HG02884 (cell line): ENCODE data around the gene MOV10L1.
"Not testable (repeated sequence)": the region's sequence is repeated elsewhere in the genome, so short reads cannot be mapped to it uniquely, and the experiment has no call there.

Experiments used
- ATAC-seq: cut with Tn5 transposase; IDR thresholded peaks from one replicate; pipeline ENCODE4 v1.9.1; 2021; ENCODE audit warnings: mild to moderate bottlenecking, moderate library complexity; ENCODE audit not compliant: unreplicated experiment

MOV10L1 gene

DNA sequence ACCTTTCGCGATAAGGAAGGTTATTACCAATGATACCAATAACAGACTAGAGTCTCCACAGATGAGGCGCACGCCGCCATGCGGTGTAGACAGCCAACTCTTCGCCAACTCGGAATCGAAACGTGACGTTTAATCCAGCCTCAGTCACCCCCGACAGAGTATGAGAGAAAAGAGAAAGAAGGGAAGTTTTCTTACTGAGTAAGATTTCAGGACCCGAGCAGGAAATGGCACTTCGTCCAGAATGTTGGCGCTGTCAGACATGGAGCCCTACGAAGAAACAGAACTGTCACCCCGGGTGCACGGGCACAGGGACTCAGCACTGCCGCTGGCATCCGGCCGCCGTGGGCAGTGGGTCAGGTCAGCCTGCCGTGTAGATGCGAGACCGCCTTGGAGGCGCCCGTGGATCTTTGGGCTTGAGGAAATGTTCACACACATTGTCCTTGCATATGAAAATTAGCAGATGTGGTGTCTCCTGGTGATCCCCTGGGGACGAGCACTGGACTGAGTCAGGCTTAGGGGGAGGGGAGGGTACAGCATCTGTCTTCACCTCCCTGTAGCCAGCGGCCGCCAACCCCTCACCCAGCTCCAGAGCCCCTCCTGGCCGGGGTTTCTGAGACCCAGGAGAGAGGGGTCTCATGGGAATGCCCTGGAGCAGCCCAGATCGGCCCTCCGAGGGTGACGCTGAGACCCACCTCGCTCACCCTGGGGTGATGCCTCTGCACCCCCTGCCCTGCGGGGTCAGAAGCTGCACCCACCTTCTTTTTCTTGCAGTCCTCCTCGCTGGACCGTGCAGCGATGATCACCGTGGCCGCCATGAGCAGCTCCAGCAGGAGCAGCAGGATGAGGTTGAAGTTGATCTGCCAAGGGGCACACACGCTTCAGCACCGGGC lies 12.9 kb upstream of the MOV10L1 start:
- ATAC-seq, result no peak

DNA sequence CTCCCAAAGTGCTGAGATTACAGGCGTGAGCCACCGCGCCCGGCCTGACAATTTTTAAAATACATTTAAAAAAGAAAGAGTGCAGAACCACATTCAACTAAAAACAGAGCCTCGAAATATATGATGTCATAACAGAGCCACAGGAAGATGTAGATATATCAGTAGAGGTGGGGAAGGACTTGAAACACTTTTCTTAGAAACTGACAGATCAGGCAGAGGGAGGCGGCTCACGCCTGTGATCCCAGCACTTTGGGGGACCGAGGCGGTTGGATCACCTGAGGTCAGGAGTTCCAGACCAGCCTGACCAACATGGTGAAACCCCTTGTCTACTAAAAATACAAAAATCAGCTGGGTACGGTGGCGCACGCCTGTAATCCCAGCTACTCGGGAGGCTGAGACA lies 11.6 kb upstream of the MOV10L1 start:
- no peak for ATAC-seq

DNA sequence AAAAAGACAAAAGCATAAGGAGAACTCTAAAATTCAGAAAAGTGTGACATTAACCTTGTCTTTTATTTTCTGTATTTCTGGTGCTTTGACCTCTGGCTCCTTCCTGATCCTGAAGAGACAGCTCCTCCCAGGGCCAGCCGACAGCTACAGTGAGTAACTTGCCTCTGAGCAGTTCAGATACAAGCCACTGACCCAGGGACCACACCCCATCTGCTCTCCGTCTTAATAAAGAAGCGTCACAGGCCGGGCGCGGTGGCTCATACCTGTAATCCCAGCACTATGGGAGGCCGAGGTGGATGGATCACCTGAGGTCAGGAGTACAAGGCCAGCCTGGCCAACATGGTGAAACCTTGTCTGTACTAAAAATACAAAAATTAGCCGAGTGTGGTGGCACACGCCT lies 11.0 kb upstream of the MOV10L1 start:
- no peak for ATAC-seq

DNA sequence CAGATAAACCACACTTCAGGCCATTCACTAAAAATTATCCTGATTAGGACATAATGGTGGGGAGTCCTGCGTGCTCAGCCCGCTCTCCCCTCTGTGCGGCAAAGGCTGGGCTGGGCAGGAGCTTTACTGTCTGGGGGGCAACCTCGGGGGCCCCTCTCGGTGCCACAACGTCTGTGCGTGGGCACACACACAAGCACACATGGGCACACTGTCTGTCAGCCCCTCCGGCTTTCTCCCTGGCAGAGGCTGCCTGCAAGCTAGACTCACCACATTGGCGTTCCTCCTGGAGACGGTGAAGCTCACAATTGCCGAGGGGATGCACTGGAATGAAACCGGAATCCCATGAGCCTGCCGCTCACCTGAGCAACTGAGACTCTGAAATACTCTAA lies 9.7 kb upstream of the MOV10L1 start:
- no peak for ATAC-seq

DNA sequence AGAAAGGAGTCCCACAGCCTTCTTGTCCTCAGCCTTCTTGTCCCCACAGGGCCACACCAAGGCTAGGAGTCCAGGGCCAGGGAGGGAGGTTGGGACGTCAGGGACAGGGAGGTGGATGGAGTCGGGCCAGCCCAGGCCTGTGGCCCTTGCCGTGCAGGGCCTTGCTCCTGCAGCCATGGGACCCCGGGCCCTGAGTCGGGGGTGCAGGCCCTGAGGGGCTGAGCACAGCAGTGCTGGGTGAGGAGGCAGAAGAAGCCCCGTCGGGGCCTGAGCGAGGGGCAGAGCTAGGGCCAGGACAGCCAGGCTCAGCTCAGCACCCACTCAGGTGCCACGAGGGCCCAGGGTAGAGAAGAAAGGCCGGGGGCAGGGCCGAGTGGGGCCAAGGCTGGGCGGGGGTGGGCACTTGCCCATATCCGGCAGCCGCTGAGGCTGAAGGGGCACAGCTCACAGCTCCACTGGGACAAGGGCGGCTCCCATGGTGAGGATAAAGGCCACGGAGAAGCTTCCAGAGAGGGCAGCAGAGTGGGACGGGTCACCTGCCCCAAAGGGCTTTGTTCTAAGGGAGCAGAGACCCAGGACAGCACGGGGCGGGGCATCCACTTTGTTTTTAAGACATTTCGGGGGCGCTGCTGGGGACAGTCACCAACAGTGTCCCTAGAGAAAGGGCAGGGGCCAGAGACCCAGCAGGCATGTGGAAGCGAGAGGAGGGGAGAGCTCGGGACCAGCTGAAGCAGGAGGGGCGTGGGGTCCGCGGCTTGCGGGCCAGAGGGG lies 8.2 kb upstream of the MOV10L1 start:
- no peak for ATAC-seq

DNA sequence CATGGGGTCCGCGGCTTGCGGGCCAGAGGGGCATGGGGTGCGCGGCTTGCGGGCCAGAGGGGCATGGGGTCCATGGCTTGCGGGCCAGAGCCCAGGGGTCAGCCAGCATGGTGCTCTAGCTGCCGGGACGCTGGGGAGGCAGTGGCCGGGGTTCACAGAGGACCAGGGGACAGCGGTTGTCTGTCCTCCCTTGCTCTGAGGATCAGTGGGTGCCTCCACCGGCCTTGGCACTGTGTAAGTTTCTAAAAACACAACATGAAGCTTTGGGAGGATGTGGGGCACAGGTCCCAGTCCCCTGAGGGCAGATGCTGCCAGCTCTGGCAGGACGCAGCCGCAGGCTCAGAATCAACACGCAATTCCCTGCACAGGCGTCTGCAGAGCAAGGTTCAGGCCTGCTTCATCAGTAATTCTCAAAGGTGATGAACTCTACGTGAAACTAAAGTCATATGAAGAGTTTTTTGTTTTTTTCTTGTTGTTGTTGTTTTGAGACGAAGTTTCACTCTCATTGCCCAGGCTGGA lies 7.5 kb upstream of the MOV10L1 start:
- no peak for ATAC-seq

DNA sequence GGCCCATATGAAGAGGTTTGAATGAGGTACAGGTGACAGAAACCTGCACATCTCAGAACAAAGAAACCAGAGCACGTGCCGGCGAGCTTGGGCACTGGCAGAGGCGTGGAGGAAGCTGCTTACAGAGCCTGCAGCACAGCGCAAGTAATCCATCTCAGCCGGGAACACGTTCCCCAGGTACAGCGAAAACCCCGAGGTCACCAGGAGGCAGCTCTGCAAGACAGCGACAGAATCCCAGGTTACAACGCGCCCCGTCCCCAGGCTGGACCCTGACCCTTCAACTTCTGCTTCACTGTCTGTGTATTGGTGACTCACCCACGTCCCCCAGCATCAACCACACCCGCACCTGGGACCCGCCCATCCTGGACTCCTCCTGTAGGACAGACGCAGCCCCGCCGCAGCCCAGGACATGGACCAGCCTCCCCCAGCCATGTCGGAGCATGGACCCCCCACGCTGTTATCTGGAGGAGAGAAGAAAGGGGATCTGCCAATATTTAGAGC lies 6.8 kb upstream of the MOV10L1 start:
- ATAC-seq, result no peak

DNA sequence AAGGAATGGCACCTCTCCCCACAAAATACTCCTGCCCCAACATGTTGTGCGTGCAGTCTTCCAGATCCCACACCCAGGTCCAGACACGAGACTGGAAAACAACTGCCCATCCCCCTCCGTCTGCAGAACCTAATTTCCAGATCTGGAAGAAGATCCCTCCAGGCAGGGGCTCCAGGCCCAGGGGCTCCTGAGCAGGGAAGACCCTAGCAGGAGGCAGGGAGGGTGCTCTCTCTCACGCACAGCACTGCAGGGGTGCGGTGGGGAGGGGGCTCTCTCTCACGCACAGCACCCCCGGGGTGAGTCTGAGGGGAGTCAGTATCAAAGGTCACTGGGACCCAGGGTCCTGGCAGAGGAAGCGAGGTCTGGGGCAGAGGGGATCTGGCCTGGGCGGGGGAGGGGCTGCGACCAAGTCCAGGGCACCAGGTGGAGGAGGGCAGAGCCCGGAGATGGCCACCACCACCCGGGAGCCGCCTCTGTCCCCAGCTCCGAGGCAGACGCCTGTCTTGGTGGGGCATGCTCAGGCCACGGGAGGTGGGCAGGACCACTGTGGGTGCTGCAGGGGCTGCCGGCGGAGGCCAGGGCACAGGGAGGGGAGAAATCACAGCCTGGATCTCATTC lies 6.2 kb upstream of the MOV10L1 start:
- ATAC-seq, result no peak

DNA sequence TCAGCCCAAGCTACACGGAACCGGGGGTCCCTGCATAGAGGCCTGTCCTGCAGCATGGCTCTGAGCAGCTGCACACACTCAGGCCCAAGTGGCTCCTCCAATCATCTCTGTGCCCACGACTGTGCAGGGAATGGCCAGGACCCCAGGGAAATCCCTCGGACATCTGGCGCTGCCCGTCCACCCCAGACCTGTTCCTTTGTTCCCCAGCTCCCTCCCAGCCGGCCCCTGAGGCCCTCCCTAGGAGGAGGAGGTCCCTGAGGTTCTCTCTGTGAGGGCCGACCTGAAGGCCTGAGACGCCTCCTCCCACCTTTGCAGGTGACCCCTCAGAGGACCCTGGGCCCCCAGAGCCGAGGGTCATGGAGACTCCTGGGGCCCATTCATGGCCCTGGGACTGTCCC lies 5.7 kb upstream of the MOV10L1 start:
- ATAC-seq, result no peak

DNA sequence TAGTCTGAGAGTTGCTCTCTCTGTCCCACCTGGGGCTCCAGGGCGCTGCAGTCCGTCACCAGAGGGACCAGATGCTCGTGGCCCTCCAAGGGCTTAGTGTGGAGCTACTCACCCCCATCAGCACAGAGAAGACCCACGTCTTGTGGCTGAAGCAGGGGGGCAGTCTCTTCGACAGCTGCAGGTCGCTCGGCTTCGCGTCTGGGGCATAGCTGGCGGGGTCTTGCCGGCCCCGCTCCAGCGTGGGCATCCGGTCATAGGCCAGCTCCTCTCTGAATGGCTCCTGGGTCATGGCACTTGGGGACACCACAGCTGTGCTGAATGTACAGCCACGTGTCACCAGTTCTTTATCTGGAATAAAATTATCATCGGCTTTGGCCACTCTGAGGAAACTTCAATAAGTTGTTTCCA lies 5.2 kb upstream of the MOV10L1 start:
- no peak for ATAC-seq

DNA sequence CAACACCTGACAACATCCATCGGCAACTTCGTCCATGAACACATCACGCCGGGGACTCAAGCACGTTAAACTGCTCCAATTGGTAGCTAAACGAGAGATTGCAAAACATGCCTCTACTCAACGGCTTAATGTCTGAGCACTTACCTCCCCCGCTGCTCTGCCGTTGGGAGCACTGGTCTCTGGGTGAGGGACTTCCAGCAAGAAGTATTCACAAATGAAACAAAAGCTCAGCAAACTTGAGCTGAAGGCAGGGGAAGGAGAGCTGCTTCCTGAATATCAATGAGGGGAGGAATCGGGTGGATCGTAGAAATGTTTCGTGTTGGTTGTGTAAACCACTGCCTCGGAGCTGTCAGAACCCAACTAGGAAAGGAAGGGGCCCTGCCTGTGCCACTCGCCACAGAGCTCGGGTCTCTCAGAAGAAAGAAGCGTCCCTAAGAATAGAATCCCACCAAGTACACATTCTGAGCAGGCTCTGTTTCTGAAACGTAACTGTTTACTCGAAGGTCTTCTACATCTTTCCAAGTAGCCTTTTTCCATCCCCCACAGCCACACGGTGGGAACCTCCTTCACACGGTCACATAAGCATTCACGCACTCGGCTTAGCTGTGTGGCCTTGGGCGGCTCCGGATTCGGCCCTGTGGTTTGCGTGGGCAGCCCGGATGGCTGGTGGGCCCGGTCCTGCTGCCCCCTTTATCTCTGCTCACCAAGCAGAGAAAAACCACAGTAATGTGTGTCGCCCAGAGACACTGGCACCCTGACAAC lies 4.4 kb upstream of the MOV10L1 start, which contains the start of gene MLC1:
TSS of gene MLC1 (minus strand) at position 216 of the 762 bp plus-strand sequence. CDS start 524 bp downstream, outside the sequence.
- no peak for ATAC-seq

DNA sequence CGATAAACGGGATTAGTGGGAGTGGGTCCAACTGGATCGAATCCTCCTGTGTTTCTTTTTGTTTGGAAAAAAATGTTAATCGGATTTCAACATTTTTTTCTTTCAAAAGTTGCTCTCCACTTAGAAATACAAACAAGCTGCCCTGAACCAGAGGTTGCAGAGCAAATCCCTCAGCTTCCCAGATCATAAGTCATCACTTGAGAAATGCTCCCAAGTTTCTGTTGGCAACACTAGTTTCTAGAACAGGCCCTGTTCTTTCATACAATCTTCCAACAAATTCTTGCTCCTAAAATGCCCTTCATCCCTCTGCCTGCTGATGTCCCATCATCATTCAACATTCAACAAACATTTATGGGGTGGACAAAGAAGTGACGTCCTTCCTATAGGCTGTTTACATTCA lies 3.3 kb upstream of the MOV10L1 start:
- no peak for ATAC-seq

DNA sequence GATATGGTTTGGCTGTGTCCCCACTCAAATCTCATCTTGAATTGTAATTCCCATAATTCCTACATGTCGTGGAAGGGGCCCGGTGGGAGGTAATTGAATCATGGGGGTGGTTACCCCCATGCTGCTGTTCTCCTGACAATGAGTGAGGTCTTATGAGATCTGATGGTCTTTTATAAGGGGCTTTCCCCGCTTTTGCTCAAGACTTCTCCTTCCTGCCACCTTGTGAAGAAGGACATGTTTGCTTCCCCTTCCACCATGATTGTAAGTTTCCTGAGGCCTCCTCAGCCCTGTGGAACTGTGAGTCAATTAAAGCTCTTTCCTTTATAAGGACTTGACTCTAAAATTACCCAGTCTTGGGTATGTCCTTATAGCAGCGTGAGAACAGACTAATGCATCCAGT lies 2.8 kb upstream of the MOV10L1 start:
- not testable (repeated sequence) for ATAC-seq

DNA sequence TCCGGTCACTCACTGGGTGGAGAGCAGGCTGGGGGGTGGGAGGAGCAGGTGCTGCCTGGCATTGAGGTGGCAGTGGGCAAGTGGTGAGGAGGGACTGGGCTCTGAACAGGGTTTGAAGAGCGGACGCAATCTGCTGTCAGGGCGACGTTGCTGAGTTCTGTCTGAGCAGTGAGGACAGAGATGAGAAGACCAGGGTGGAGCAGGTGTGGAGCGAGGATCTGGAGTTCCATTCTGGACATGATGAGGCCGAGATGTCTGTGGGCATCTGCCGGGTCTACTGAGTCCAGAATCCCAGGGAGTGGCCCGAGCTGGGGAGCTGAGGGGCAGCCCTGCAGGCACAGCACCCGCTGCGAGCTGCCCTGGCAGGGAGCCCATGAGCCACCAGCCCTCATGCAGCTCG lies 2.2 kb upstream of the MOV10L1 start:
- ATAC-seq, result no peak

DNA sequence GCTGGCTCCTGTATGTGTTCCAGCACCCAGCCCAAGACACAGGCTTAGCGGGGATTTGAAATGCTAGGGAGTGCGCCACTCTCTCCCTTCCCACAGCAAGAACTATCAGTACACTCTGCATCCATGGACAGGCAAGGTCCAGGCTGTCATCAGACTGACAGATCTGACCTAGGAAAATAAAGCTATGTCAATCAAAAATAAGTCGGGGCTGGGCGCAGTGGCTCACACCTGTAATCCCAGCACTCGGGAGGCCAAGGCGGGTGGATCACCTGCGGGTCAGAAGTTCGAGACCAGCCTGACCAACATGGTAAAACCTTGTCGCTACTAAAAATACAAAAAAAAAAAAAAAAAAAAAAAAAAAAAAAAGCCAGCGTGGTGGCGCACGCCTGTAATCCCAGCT lies 1.7 kb upstream of the MOV10L1 start:
- ATAC-seq, result no peak

DNA sequence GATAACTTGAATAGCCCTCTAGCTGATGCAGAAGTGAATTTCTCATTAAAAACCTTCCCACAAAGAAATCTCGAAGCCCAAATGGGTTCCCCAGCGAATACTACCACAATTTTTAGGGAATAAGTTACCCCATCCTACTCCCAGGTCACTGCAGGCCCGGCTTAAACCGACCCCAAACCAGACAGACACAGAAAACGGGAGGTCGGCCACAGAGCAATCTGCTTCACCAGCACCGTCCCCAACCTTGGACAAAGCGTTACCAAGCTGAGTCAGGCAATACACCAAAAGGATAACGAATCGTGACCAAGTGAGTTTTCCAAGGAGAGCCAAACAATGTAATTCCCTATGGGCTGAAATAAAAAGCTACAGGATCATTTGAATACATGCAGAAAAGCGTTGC lies 575 bp upstream of the MOV10L1 start:
- ATAC-seq, result no peak

DNA sequence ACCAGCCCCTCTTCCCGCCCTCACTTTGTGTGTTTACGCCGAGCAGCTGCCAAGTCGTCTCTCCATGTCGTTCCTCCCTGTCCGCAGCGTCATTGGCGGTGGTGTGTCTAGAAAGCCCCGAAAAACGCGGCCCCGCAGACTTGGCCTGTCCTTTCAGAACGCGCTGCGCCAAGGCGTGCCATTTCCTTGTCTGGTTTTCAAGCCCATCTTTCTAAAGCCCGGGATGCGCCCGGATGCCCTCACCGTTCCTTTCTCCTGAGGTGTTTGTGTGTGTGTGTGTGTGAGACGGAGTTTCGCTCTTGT lies 557 bp downstream of the MOV10L1 start:
- no peak for ATAC-seq

DNA sequence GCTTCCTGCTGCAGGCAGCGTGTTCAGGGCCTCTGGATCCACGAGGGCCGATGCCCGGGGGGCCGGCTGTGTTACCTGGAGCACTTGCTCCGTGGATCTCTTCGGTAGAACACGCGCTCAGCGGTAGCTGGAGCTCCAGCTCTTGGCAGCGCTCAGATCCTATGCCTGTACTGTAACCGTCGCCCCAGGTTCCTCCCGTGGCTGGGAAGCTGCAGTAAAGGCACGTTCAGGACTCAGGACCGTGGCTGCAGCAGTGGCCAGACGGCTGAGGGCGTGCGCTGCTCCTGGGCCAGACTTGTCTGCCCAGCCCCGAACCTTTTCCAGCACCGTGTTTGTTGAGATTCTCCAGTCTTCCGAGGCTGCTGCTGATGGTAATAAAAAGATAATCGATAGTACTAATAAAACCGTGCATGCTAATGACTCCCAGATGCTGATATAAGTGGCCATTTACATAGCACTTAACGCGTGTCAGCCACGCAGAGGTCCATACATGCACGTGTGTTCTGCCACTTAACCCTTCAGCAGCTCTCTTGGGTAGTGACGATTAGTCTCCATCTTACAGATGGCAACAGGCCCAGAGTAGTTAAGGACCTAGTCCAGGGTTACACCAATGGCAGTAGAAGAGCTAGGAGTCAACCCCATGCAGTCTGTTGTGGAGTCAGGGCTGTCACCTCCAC lies 1.4 kb downstream of the MOV10L1 start:
- no peak for ATAC-seq

DNA sequence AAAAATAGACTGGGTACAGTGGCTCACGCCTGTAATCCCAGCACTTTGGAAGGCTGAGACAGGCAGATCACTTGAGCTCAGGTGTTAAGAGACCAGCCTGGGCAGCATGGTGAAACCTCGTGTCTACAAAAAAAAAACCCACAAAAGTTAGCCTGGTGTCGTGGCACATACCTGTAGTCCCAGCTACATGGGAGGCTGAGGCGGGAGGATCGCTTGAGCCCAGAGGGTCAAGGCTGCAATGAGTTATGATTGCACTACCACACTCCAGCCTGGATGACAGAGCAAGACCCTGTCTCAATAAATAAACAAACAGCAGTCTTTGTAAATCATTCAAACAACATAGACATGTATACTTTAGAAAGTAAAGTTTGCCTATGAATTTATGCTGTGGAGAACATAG lies 2.5 kb downstream of the MOV10L1 start:
- no peak for ATAC-seq

DNA sequence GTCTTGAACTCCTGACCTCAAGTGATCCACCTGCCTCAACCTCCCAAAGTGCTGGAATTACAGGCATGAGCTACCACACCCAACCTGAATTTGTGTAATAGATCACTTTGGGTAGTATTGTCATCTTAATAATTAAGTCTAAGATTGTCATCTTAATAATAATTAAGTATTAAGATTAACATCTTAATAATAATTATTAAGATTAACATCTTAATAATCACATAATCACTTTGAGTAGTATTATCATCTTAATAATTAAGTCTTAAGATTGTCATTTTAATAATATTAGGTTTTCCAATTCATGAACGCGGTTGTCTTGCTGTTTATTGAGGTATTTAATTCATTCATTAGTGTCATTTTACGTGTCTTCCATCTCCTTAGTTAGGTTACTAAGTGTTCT lies 8.2 kb downstream of the MOV10L1 start:
- no peak for ATAC-seq
